B cell (primary cell): ENCODE results near the gene SAMD4B. TPM values are rescaled to one million over a fixed set of nuclear protein-coding genes. Genes with fewer than 3 reads are reported as not detected.

Experiments used
- ATAC-seq: fragments of 200-7000 bp; cut with Tn5 transposase; one replicate; pipeline ENCODE4 v1.10.0; 2021; ENCODE audit warnings: low read depth, mild to moderate bottlenecking, moderate number of reproducible peaks, moderate library complexity
- CTCF ChIA-PET: fragments of 350-600 bp; sonication (Branson Sonifier 250); formaldehyde crosslinking; loops from one replicate; lab custom pipeline; 2021; ENCODE audit warnings: antibody characterized with exemption, inconsistent platforms; lab: Charles Lee
- POLR2A ChIA-PET: fragments of 350-600 bp; sonication (Branson Sonifier 250); formaldehyde crosslinking; loops from one replicate; lab custom pipeline; 2021; ENCODE audit warnings: antibody characterized with exemption; lab: Charles Lee
- DNase-seq: peaks from one replicate; pipeline ENCODE4 v3.0.0; 2013
- H2AFZ ChIP-seq: 2 replicates; pipeline ENCODE4 v1.6.1; 2012; ENCODE audit warnings: mild to moderate bottlenecking, low read depth, low read length; ENCODE audit not compliant: insufficient read depth, poor library complexity, severe bottlenecking
- H3K27ac ChIP-seq, 2 donors: 1 replicate in 1 of 2; 2 replicates in 1 of 2; pipeline ENCODE4 v1.5.1; 2012 to 2013; ENCODE audit warnings: low read length in 2 of 2, mild to moderate bottlenecking in 2 of 2, moderate library complexity in 1 of 2
- H3K27me3 ChIP-seq, 4 experiments: fragments of 200-600 bp in 1 of 4; sonication (generic) in 1 of 4; replicated peaks in 1 of 4; 1 replicate in 2 of 4; 2 replicates in 2 of 4; pipeline versions ENCODE4 v1.6.1 to v1.7.0; 2013 to 2016; ENCODE audit warnings: low read length in 3 of 4, mild to moderate bottlenecking in 2 of 4, mixed read lengths in 1 of 4, moderate library complexity in 1 of 4; ENCODE audit not compliant: insufficient read depth in 4 of 4, control insufficient read depth in 3 of 4; ENCODE audit errors: control extremely low read depth in 1 of 4
- H3K36me3 ChIP-seq, 2 experiments: replicated peaks in 1 of 2; 1 replicate in 1 of 2; 2 replicates in 1 of 2; pipeline versions ENCODE4 v1.6.1 to v1.7.1; 2013; ENCODE audit warnings: low read length in 1 of 2; ENCODE audit not compliant: insufficient read depth in 2 of 2, control insufficient read depth in 1 of 2; ENCODE audit errors: control extremely low read depth in 1 of 2, extremely low read depth in 1 of 2
- H3K4me1 ChIP-seq, 2 donors: fragments of 200-600 bp in 1 of 2; sonication (generic) in 1 of 2; 1 replicate in 1 of 2; 2 replicates in 1 of 2; pipeline versions ENCODE4 v1.5.1 to v1.6.1; 2013 to 2017; ENCODE audit warnings: low read length in 2 of 2; ENCODE audit not compliant: control insufficient read depth in 2 of 2, insufficient read depth in 2 of 2
- H3K4me2 ChIP-seq: replicated peaks from 2 replicates; pipeline ENCODE3; 2012; ENCODE audit warnings: mild to moderate bottlenecking, low read depth, low read length; ENCODE audit not compliant: poor library complexity, severe bottlenecking
- H3K4me3 ChIP-seq, 5 experiments: fragments of 200-600 bp in 1 of 5; sonication (generic) in 1 of 5; 1 replicate in 3 of 5; 2 replicates in 2 of 5; pipeline versions ENCODE4 v1.5.1 to v1.7.0; 2011 to 2016; ENCODE audit warnings: low read length in 4 of 5, mild to moderate bottlenecking in 4 of 5, low read depth in 2 of 5, control low read depth in 1 of 5, moderate library complexity in 1 of 5; ENCODE audit not compliant: insufficient read depth in 1 of 5; ENCODE audit errors: control extremely low read depth in 1 of 5, extremely low read depth in 1 of 5
- H3K79me2 ChIP-seq: fragments of 200-600 bp; sonication (generic); one replicate; pipeline ENCODE4 v1.6.0; 2016; ENCODE audit warnings: low read length; ENCODE audit not compliant: control insufficient read depth, insufficient read depth
- H3K9ac ChIP-seq: fragments of 200-600 bp; sonication (generic); 2 replicates; pipeline ENCODE4 v1.6.1; 2017; ENCODE audit warnings: mild to moderate bottlenecking, low read length, moderate library complexity
- H3K9me3 ChIP-seq, 3 donors: one replicate each; pipeline versions ENCODE4 v1.6.1 to v1.7.1; 2013; ENCODE audit warnings: low read length in 2 of 3; ENCODE audit not compliant: control insufficient read depth in 2 of 3, insufficient read depth in 1 of 3; ENCODE audit errors: control extremely low read depth in 1 of 3
- H4K20me1 ChIP-seq: 2 replicates; pipeline ENCODE4 v1.6.0; 2012; ENCODE audit warnings: mild to moderate bottlenecking, low read length; ENCODE audit not compliant: insufficient read depth, control insufficient read depth, poor library complexity, severe bottlenecking
- H3K27ac Mint-ChIP-seq: one replicate; pipeline ENCODE4 v1.8.0; 2021; ENCODE audit warnings: mixed read lengths
- H3K27me3 Mint-ChIP-seq: one replicate; pipeline ENCODE4 v1.8.0; 2021; ENCODE audit warnings: mixed read lengths
- H3K4me1 Mint-ChIP-seq: one replicate; pipeline ENCODE4 v1.8.0; 2021; ENCODE audit warnings: mixed read lengths
- H3K4me3 Mint-ChIP-seq: one replicate; pipeline ENCODE4 v1.8.0; 2021; ENCODE audit warnings: mixed read lengths
- H3K9me3 Mint-ChIP-seq: one replicate; pipeline ENCODE4 v1.8.0; 2022; ENCODE audit warnings: mixed read lengths; ENCODE audit not compliant: insufficient read depth
- CTCF ChIP-seq: fragments of 200-600 bp; IDR thresholded peaks from one replicate; pipeline ENCODE4 v1.8.0; 2022; ENCODE audit warnings: antibody characterized with exemption, mild to moderate bottlenecking
- EZH2 ChIP-seq: IDR thresholded peaks from 2 replicates; pipeline ENCODE4 v1.6.1; 2012; ENCODE audit warnings: borderline replicate concordance, low read depth, mild to moderate bottlenecking, moderate library complexity, low read length; ENCODE audit not compliant: insufficient read depth, poor library complexity, severe bottlenecking
- WGBS: methylation state at CpG from one replicate; pipeline ENCODE4 v1.1.5; 2013; ENCODE audit warnings: missing lambda C conversion rate; ENCODE audit not compliant: insufficient coverage; 5-methylcytosine and 5-hydroxymethylcytosine counted together
- intact Hi-C: fragments of 100-400 bp; cut with micrococcal nuclease; formaldehyde crosslinking; loops from one replicate; pipeline ENCODE4 v1.10.0; 2022
- polyA plus RNA-seq: library from polyadenylated mRNA; depleted of rRNA; stranded (reverse); fragments of >200 nt; gene quantifications from 2 replicates; pipeline ENCODE4 v1.2.3, GENCODE V29; 2012
- total RNA-seq, 2 donors: library from RNA; stranded (reverse); fragments of 120-200 nt in 1 of 2; gene quantifications; 1 replicate in 1 of 2; 2 replicates in 1 of 2; pipeline versions ENCODE4 v1.2.3 to v1.2.4, GENCODE V29; 2013 to 2022

SAMD4B gene
- total and polyA plus RNA-seq, 2 donors (not counting 1 experiment from before 2014, with no cell fraction given), result 87.3 to 90.0 TPM

GRCh38 chr19:39427707-39428106, 85.5 kb downstream of the SAMD4B start:
- Histone ChIP-seq H2AFZ (no peak overlapping the region), H3K36me3 (peaks cover 5 to 30% of the 10 kb centered on the region in 2 experiments), H3K4me3 (no peak overlapping the region), H3K9ac (no peak overlapping the region), H3K27me3 (no peaks in the 10 kb centered on the region), H3K4me2 (no peak overlapping the region), H3K9me3 (no peaks in the 10 kb centered on the region), H3K27ac (no peak overlapping the region), H3K4me1 (peaks cover 0 to 8% of the 10 kb centered on the region in 2 donors), H3K79me2 (peaks cover 4% of the 10 kb centered on the region), H4K20me1 (peaks cover 5% of the 10 kb centered on the region)
- Mint-ChIP-seq H3K9me3 (no peaks in the 10 kb centered on the region), H3K4me3 (no peak overlapping the region), H3K4me1 (peaks cover 13% of the 10 kb centered on the region), H3K27ac (no peak overlapping the region), H3K27me3 (no peaks in the 10 kb centered on the region)
- ChIA-PET POLR2A (interaction anchor here (0.8 to 1.2 kb wide), 3 partner anchors 11 to 24 kb away, joined by 3 to 5 read pairs (median 4); no protein-coding TSS in a partner anchor), CTCF (interaction anchor here (2.3 to 3.3 kb wide), 2 partner anchors 8 to 30 kb away, joined by 9 to 14 read pairs; no protein-coding TSS in a partner anchor)
- DNase-seq (no peak), ATAC-seq (no peak)
- 96% methylated on average over 6 of the region's 11 CpGs for WGBS
- intact Hi-C loops, result no loop called here
- TF ChIP-seq EZH2 (no peak), CTCF (no peak)

- Mint-ChIP-seq H3K4me3 (no peak overlapping the region), H3K27ac (peak overlapping the region; percentile 59), H3K9me3 (no peaks in the 10 kb centered on the region), H3K27me3 (no peaks in the 10 kb centered on the region), H3K4me1 (peaks cover 16% of the 10 kb centered on the region)
- POLR2A ChIA-PET, result interaction anchor here (1.2 to 1.4 kb wide), 2 partner anchors 8 to 12 kb away, joined by 5 read pairs; no protein-coding TSS in a partner anchor
- WGBS, result 62% methylated on average over 22 of the region's 23 CpGs
- CTCF ChIA-PET, result interaction anchor here (1.1 to 3.3 kb wide), 3 partner anchors 9 to 31 kb away, joined by 3 to 14 read pairs (median 9); no protein-coding TSS in a partner anchor
- peaks cover 9 to 33% of the 10 kb centered on the region in 2 experiments for H3K36me3 ChIP-seq
- H3K4me2 ChIP-seq, result no peak overlapping the region
- DNase-seq, result no peak
- ATAC-seq, result no peak
- no peak overlapping the region for H2AFZ ChIP-seq
- no peaks in the 10 kb centered on the region for H3K9me3 ChIP-seq
- peaks cover 13% of the 10 kb centered on the region for H4K20me1 ChIP-seq
- intact Hi-C loops, result no loop called here
- H3K4me1 ChIP-seq, result peaks cover 0 to 8% of the 10 kb centered on the region in 2 donors
- H3K79me2 ChIP-seq, result peaks cover 11% of the 10 kb centered on the region
- TF ChIP-seq CTCF (no peak), EZH2 (no peak)
- H3K4me3 ChIP-seq, result no peak overlapping the region
- H3K27ac ChIP-seq, result no peak overlapping the region
- H3K9ac ChIP-seq, result no peak overlapping the region
- H3K27me3 ChIP-seq, result no peaks in the 10 kb centered on the region
Measured at GRCh38 chr19:39428283-39429112, 86.3 kb downstream of the SAMD4B start.
